ENCODE results near the gene FANCC.
A peak's percentile ranks its signal among the peaks of the same experiment; 100 is the strongest.

The FANCC gene

DNA sequence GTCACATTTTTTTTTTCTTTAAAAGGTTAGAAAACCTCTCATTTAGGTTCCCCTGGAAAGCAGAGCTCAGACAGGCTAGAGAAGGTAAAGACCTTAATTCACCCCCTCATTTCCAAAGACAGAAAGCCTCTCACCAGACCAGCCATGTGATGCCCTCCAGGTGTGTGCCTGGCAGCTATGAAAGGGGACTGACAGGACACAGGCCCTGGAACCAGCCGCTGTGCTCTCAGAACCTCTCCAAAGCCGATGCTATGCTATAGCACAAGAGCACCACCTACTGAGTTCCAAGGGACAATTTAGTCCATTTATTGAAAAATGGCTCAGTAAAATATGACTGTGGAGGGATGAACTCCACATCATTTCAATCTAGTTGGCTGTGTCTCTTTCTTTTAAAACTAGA, 48.8 kb downstream of the FANCC start:
- TF ChIP-seq, protein P1, sequence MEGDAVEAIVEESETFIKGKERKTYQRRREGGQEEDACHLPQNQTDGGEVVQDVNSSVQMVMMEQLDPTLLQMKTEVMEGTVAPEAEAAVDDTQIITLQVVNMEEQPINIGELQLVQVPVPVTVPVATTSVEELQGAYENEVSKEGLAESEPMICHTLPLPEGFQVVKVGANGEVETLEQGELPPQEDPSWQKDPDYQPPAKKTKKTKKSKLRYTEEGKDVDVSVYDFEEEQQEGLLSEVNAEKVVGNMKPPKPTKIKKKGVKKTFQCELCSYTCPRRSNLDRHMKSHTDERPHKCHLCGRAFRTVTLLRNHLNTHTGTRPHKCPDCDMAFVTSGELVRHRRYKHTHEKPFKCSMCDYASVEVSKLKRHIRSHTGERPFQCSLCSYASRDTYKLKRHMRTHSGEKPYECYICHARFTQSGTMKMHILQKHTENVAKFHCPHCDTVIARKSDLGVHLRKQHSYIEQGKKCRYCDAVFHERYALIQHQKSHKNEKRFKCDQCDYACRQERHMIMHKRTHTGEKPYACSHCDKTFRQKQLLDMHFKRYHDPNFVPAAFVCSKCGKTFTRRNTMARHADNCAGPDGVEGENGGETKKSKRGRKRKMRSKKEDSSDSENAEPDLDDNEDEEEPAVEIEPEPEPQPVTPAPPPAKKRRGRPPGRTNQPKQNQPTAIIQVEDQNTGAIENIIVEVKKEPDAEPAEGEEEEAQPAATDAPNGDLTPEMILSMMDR (IDR thresholded peaks at IDR 0.05; ENCODE audit: extremely low read depth, missing control alignments), result no peak
- no peak for DNase-seq (ENCODE audit: low spot score)

DNA sequence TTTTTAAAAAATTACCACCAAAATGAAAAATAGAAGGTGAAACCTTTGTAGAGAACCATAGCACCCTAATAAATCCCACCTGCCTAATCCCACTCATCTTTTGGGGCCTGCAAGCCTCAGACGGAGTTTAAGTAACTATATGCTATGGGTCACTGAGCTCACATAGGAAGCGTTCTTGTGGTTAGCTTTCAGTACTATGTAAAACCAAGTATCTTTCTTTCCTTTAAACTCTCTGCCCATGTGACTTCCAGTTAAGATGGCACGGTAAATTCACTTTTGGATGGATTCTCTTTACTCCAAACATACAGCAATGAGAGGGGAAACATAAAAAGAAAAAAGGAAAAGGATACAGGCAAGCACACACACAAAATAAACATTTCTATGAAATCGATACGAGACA, 50.9 kb downstream of the FANCC start:
- TF ChIP-seq, protein P1 (IDR thresholded peaks at IDR 0.05; ENCODE audit: extremely low read depth, missing control alignments), result no peak
- peak; percentile 31 for DNase-seq (ENCODE audit: low spot score)

DNA sequence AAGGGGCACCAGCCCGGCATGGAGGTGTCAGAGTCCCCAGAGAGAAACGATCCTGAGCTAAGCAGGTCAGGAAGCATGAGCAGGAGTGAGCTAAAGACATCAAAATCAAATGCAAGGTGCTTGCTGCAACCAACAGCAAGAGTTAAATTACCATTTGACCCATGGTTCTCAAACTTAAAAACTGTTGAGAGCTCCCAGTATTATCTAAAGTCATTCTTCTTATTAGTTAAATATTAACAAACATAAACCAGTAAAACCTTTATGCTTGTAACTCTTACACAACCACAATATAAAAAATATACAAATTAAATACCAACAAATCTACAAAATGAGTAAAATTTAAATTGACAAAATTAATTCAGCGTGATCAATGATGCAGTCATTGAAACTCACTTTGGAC, 51.5 kb downstream of the FANCC start:
- DNase-seq (ENCODE audit: low spot score), result no peak
- TF ChIP-seq, protein P1 (IDR thresholded peaks at IDR 0.05; ENCODE audit: extremely low read depth, missing control alignments), result no peak

DNA sequence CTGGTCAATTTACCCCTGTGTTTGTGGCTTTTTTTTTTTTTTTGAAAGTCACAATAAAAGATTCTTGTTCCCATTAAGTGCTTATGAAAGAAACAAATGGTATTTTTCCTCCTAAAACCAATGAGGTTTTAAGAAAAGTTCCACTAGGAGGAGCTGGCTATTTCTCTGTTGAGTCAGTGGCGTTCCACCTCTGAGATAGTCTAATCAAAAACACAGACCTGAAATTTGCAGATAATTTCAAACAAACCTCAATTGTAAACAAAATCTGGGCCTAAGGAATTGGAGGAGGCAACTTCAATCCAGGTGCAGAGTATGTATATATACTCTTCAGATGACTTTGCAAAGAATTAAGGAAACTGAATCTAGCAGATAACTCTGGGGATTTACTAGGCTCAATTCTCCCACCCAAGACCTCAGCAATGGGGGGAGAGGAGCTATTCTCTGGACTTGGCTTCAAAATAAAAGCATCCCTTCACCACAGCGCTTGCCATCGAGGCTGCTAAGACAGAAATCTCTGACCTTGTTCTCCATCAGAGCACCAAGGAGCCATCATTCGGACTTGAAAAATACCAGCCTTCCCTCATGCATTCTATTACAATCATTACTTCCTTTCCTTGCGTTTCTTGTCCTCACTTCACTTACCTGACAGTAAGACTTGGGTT, 52.4 kb downstream of the FANCC start:
- DNase-seq (ENCODE audit: low spot score), result no peak
- TF ChIP-seq, protein P1 (IDR thresholded peaks at IDR 0.05; ENCODE audit: extremely low read depth, missing control alignments), result no peak

DNA sequence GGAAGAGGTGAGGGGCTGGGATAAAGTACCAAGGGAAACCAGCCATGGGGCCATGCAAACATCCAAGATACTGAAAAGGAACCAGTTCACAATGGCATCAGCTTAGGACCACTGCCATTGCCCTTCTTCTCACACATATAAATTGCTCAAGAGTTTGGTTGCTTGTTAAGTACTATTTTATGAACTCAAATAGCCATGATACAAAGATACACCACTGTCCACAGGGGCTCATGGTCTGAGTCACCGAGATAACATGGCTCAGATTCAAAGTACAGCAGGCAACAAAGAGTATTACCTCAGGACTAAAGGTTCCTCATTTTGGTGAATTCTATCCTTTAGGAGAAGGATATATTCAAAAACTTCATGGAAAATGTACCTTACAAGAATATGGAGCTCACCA, 55.6 kb downstream of the FANCC start:
- DNase-seq (ENCODE audit: low spot score), result no peak
- TF ChIP-seq, protein P1 (IDR thresholded peaks at IDR 0.05; ENCODE audit: extremely low read depth, missing control alignments), result no peak

DNA sequence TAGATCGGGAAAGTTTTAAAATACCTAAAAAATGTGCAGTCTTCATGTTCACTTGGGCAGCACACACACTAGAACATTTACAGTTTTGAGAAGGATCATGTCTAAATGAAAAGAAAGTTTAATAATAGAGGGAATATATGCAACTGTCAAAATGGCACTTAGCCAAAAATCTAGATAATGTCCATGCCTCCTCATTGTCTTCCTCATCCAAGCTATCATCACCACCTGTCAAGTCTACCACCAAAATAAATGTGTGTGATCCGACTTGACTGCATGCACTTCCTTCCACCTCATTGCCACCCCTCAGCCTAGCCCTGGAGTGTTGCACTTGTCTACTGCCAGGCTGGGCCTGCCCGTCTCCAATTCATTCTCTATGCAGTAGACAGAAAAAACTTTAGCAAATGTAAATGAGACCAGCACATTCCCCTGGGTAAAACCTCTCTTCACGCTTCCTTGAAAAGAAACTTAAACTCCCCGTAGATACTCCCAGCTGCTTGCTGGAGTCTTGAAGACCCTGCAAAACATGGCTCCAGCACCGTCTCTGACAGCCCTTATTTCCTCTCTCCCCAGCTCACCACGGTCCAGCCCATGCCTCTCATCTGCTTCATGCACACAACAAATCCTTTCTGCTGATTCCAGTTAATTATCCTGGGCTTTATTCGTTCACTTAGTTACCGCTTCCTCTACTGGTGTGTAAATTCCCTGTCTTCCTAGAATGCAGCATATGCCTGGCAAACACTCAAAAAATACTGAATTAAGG, 66.9 kb downstream of the FANCC start:
- DNase-seq (ENCODE audit: low spot score), result no peak
- TF ChIP-seq, protein P1 (IDR thresholded peaks at IDR 0.05; ENCODE audit: extremely low read depth, missing control alignments), result no peak

DNA sequence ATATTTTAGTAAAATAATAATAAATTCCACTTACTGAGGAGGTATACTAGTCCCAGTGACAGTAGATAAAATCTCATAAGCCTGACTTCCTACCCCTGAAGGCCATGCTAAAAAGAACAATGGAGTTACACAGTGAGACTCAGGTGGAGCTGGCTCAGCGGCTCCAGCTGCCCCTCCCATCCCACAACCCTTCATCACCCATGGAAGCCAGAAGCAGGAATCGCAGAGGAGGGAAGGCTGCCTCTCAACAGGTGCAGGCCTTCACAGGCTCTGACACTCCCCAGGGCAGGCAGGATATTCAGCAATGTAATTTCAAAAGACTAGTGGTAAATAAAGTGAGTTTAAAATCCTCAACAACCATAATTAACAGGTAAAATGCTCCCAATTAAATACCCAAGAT, 67.5 kb downstream of the FANCC start:
- TF ChIP-seq, protein P1 (IDR thresholded peaks at IDR 0.05; ENCODE audit: extremely low read depth, missing control alignments), result no peak
- DNase-seq (ENCODE audit: low spot score), result no peak

Measured in GM20000 (cell line).